HL-60/S4 treated with phorbol 12-myristate 13-acetate at 8.2 ng/mL for 4 days and 3 days (cell line): ENCODE results near the gene RAPGEF3.

Source experiments
- in situ Hi-C: fragments of 300-500 bp; cut with MboI; formaldehyde crosslinking; loops from 2 replicates; pipeline ENCODE4 v1.15.0; 2022; ENCODE audit warnings: low sequenced_read_pairs

Gene RAPGEF3

GRCh38 chr12:47790676-47791350, 32.1 kb upstream of the RAPGEF3 start:
- in situ Hi-C loops, result no loop called here

GRCh38 chr12:47789712-47790489, 31.2 kb upstream of the RAPGEF3 start:
- in situ Hi-C loops, result loop anchor here (10.0 kb wide), 1 partner anchor 45 kb away; no protein-coding TSS in a partner anchor

- in situ Hi-C loops, result loop anchor here (10.0 kb wide), 1 partner anchor 46 kb away; no protein-coding TSS in a partner anchor
These were observed 30.5 kb upstream of the RAPGEF3 start for GRCh38 chr12:47789141-47789540.

GRCh38 chr12:47787596-47788319, 29.1 kb upstream of the RAPGEF3 start:
- in situ Hi-C loops, result loop anchor here (10.0 kb wide), 1 partner anchor 47 kb away; no protein-coding TSS in a partner anchor

- in situ Hi-C loops, result loop anchor here (10.0 kb wide), 1 partner anchor 48 kb away; no protein-coding TSS in a partner anchor
These were observed 28.1 kb upstream of the RAPGEF3 start for GRCh38 chr12:47786662-47787280.

GRCh38 chr12:47785887-47786661, 27.4 kb upstream of the RAPGEF3 start:
- in situ Hi-C loops, result loop anchor here (10.0 kb wide), 1 partner anchor 49 kb away; no protein-coding TSS in a partner anchor

- in situ Hi-C loops, result loop anchor here (10.0 kb wide), 1 partner anchor 50 kb away; no protein-coding TSS in a partner anchor
These were observed 26.6 kb upstream of the RAPGEF3 start for GRCh38 chr12:47785036-47785886.

GRCh38 chr12:47783821-47784819, 25.4 kb upstream of the RAPGEF3 start:
- in situ Hi-C loops, result loop anchor here (10.0 kb wide), 1 partner anchor 51 kb away; no protein-coding TSS in a partner anchor

GRCh38 chr12:47783024-47783755, 24.5 kb upstream of the RAPGEF3 start:
- in situ Hi-C loops, result loop anchor here (10.0 kb wide), 1 partner anchor 52 kb away; no protein-coding TSS in a partner anchor

- in situ Hi-C loops, result loop anchor here (10.0 kb wide), 1 partner anchor 52 kb away; no protein-coding TSS in a partner anchor
These were observed 23.7 kb upstream of the RAPGEF3 start for GRCh38 chr12:47782372-47782770.

- in situ Hi-C loops, result loop anchor here (10.0 kb wide), 1 partner anchor 53 kb away; no protein-coding TSS in a partner anchor
These were observed 23.0 kb upstream of the RAPGEF3 start for GRCh38 chr12:47781479-47782371.

GRCh38 chr12:47779943-47780504, 21.3 kb upstream of the RAPGEF3 start:
- in situ Hi-C loops, result loop anchor here (10.0 kb wide), 2 partner anchors 55 kb away; partner anchors contain the start of gene ENDOU

GRCh38 chr12:47779301-47779942, 20.7 kb upstream of the RAPGEF3 start:
- in situ Hi-C loops, result loop anchor here (10.0 kb wide), 1 partner anchor 55 kb away; the partner anchor contains the start of gene ENDOU

GRCh38 chr12:47778881-47779280, 20.2 kb upstream of the RAPGEF3 start:
- in situ Hi-C loops, result loop anchor here (10.0 kb wide), 1 partner anchor 54 kb away; the partner anchor contains the start of gene ENDOU
